GM10266 (cell line): Measurements from ENCODE around the gene GNPDA1.

ENCODE experiments used
- DNase-seq: peaks from one replicate; pipeline ENCODE4 v3.0.0; 2012; ENCODE audit errors: extremely low spot score
- CTCF ChIP-seq: IDR thresholded peaks from 2 replicates; pipeline ENCODE4 v1.5.1; 2012; ENCODE audit warnings: mild to moderate bottlenecking, low read depth; ENCODE audit not compliant: control insufficient read depth, insufficient read depth; ENCODE audit errors: missing control alignments

The GNPDA1 gene

GRCh38 chr5:141952020-141952419, 60.8 kb downstream of the GNPDA1 start:
- no peak for TF ChIP-seq CTCF
- DNase-seq = no peak

- TF ChIP-seq CTCF = peak; percentile 37
- peak; percentile 69 for DNase-seq
These were observed 61.5 kb downstream of the GNPDA1 start for GRCh38 chr5:141951332-141951781.
